Left renal pelvis (tissue), 4 donors: ENCODE measurements around the gene TM4SF20. TPM values are rescaled to one million over a fixed set of nuclear protein-coding genes. Genes with fewer than 3 reads are reported as not detected.
"Not testable (repeated sequence)": the region's sequence is repeated elsewhere in the genome, so short reads cannot be mapped to it uniquely, and the experiment has no call there.

Experiments
- DNase-seq, 4 donors: peaks; one replicate each; pipeline ENCODE4 v3.0.0-alpha.2; 2013; ENCODE audit warnings: low read depth in 4 of 4, low spot score in 3 of 4
- polyA plus RNA-seq, 4 donors: library from polyadenylated mRNA; unstranded; fragments of 120-200 nt; gene quantifications; one replicate each; pipeline ENCODE4 v1.2.1, GENCODE V29; 2013; ENCODE audit not compliant: insufficient read length in 4 of 4

Gene TM4SF20
- polyA plus RNA-seq, 4 donors = 0.05 to 0.21 (median 0.12) TPM

DNA sequence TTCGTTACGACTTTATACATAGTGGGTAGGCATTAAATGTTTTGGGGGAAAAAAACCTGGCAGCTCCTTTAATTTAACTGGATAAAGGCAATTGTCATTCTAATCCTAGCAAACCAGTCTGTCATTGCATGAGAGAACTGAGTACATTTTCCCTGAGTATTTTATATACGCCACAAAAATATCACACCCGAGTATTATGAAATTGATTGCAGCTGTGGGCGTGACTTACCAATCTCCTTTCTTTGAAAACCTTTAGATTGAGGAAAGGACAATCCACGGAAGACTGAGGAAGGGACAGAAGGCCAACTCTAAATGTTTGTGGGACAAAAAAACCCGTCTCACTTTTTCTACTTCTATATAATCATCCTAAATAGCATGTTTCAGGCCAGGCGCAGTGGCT lies 9.0 kb downstream of the TM4SF20 start:
- DNase-seq = no peak

DNA sequence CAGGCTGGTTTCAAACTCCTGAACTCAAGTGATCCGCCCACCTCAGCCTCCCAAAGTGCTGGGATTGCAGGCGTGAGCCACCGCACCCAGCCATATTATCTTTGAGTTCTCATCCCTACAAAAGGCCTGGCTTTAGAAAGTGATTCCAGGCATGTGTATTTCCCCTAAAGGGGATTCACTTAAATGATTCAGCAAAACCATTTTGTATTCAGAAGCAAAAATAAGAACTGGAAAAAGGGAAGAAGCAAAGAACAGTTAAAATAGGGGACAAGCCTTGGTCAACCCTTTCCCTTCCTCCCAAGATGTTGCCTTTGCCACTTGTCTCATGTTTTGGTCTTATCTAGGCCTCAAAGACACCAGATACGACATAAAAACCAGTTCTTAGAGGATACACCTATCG lies 10.5 kb downstream of the TM4SF20 start:
- no peak for DNase-seq

DNA sequence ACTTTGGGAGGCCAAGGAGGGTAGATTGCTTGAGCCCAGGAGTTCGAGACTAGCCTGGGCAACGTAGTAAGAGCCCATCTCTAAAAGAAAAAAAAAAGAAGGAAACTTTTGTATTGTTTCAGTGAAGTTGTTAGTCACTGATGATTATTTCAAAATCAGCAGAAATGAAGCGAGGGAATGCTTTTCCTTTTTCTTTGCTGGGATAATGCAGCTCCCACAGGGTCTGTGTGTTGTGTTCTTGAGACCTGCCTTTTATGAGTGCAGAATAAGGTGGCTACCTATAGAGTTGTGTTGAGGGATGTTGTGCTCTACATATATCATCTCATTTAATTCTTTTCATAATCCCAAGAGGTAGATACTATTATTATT lies 11.7 kb downstream of the TM4SF20 start:
- no peak for DNase-seq

DNA sequence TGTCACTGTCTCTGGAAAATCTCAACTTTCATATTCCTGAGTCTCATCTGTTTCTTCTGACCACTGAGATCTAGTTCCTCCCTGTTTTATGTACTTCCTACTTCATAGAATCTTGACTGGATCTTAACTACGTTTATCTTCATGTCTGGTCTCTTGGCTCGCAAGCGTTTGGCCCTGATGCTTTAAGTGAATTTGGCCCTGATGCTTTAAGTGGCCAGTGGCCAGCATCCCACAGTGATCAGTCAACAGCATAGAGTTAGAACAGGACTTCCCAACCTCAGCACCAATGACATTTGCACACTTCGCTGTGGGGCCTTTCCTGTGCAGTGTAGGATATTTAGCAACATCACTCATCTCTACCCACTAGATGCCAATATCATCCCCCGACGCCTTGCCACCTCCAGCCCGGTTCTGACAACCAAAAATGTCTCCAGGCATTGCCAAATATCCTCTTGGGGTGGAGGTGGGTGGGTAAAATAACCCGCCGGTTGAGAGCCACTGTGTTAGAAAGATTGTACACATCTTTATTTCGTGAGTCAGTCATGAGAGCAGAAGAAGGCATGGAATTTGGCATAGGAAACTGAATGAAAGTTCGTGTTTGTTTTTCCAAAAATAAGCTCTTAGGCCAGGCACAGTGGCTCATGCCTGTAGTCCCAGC lies 12.2 kb downstream of the TM4SF20 start:
- no peak for DNase-seq

DNA sequence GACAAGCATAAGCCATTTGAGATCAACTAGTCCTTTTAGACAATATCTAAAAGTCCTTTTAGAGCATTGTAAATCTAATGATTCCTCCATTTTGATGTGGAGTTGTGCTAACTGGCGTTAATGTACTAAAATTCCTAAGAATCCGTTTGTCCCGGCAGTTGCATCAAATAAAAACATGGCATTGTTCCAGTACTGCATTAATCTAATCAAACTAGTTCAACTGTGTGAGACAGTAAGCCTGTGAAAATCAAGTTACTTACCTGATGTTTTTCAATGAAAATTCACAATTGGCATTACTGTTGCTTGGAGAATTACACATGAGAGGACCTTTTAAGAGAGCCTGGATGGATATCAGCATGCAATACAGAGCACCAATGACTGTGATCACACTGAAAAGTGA lies 13.3 kb downstream of the TM4SF20 start:
- DNase-seq = no peak

DNA sequence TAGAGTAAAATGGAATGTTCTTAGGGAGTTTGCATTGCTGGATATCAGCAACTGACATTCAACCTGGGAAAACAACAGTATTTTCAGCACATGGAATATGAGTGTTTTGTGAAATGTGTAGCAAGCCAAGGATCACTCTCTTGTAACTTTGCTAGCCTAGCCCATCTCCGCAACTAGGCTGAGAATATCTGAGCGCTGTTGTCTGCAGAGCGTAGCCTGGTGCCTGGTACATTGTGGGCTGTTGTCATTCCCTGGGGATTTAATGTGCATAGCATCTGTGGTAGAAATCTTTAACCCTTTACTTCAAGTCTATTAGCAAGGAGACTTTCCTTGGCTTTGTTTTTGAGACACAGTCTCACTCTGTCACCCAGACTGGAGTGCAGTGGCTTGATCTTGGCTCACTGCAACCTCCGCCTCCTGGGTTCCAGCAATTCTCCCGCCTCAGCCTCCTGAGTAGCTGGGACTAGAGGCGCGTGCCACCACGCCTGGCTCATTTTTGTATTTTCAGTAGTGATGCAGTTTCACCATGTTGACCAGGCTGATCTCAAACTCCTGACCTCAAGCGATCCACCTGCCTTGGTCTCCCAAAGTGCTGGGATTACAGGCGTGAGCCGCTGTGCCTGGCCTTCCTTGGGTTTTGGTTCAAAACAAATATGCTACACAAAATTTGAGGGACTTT lies 14.4 kb downstream of the TM4SF20 start:
- DNase-seq = not testable (repeated sequence)

DNA sequence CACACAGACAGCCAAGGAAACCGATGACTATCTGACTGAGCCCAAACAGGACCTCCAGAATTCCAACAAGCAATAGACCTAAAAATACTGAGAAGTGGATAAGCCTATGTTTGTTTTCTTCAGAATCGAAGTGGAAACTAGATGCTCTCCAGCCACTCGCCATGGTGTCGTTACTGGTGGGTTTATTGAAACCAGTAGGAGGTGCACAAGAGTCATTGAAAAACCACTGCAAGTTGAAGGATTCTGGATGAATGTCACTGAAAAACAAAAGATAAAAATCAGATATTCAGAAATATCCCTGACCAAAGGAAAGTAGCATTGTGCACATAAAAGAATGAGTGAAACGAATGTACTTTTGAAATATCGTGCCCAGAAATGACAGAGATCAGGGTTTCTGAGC lies 15.3 kb downstream of the TM4SF20 start:
- DNase-seq = no peak

DNA sequence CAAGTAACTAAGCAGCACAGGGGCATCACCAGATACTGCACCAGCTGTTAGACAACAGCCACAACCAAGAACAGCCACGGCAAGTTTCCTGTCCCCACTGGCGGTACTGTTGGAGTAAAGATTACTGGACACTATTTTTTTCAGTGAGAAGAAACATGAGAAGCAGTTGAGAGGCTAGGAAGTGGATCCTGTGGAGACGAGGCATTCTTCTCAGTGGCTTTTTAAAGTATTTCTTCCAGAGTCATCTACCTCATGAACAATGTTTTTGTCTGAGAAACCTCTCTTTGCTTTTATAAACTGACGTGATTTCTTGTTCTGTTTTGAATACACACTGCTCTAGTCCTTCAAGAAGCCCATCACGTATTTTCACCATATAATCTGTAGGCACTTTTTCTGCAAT lies 18.8 kb downstream of the TM4SF20 start:
- no peak for DNase-seq

DNA sequence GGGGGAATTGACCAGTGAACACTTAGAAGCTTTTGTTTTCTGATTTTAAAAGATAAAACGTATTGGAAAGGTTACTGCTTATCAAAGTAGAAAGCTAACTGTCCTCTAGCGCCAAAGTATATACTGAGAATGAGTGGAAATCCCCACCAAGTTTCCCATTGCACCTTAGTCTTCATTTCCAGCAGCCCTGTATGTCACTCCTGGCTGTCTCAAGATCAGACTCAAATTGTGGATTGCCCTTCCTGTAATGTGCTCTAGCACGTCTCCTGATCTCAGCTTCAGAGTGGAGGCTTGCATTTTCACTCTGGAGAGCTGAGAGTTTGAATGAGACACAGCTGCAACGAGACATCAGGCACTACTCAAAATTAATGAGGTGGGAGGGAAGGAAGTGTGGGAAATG lies 27.5 kb downstream of the TM4SF20 start:
- DNase-seq = no peak

DNA sequence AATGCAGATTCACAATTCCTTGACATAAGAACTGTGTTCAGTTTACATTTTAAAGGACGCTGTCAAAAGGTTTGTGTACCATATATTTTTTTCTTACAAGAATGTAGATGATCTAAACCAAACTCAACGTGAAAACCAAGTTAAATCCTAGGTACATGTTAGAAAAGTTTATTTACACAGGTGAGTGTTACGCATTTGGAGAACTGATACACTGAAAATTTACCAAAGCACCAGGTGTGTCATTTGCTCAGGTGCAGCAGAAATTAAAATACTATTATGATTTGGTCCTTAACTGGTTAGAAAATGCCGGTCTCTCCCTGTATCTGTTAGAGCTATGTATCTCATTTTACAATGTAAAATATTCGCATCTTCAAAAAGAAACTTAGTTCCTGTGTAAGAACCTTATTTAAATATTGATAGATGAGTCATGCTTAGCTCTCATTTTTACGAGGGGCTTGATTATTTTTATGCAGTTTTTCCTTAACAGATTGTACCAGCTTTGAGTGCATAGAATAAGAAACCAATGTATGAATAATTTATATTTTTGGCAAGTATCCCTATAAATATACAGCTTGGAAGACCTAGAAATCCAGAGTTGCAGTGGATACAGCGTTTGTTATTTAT lies 29.0 kb downstream of the TM4SF20 start:
- DNase-seq = no peak

DNA sequence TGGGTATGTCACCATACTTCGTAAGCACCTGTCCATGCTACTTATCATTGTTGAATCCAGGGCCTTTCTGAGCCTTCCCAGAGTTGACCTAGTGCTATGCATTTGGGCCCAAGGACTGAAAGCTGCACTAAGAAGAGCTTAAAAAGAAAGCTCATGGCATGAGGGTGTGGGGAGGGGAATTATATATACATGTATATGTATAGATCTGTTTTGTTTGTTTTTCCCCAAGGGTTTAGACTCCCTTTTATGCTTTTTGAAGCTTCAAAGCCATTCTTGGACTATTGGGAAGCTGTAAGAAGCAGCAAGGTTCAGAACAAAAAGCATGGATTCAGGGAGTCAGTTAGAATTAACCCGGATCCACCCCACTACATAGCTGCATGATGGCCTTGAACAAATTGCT lies 30.8 kb downstream of the TM4SF20 start:
- no peak for DNase-seq

DNA sequence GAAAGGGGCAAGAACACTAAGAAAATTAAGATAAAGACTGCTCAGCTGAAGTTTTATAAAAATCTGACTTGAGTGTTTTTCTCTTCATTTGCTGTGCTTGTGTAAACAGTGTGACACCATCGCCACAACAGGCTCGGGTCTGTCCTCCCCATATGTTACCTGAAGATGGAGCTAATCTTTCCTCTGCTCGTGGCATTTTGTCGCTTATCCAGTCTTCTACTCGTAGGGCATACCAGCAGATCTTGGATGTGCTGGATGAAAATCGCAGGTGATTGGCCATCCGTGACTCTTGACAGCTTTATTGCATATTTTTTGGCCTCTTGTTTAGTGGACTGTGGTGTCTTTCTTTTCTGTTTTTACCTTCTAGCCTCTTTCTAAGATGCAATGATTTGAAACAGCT lies 32.0 kb downstream of the TM4SF20 start:
- no peak for DNase-seq

DNA sequence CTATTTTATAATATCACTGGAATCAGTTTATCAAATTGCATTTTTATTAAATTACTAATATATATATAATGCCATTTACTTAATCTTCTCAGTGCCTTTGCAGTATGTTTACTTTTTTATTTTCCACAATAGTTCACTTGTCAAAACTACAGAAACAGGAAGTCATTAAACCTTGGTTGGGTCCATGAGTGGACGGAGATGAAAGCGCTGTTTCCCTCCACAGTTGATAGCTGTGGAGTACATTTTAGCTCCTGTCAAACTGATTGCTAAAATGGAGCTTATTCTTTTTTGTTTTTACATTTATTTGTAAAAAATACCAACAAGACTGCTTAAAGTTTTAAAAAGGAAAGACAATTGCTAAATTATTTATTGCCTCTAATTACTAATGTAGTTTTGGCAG lies 34.9 kb downstream of the TM4SF20 start:
- no peak for DNase-seq

DNA sequence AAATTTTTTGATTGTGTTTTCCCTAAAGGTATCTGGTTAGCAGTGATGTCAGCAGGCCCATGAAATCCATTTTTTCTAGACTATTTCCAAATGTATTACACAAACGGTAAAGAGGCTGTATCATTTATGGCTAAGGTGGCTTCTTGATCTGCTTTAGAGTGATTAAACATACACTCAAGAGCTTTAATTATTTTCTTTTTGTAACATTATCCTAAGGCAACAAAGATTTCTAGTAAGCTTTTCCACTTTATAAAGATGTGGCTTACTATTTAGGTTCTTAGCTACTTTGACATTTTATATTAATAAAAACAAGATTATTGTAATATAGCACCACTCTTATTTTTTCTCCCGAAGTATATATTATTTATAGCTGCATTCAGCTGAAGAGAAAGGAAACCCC lies 37.6 kb downstream of the TM4SF20 start:
- DNase-seq = no peak

DNA sequence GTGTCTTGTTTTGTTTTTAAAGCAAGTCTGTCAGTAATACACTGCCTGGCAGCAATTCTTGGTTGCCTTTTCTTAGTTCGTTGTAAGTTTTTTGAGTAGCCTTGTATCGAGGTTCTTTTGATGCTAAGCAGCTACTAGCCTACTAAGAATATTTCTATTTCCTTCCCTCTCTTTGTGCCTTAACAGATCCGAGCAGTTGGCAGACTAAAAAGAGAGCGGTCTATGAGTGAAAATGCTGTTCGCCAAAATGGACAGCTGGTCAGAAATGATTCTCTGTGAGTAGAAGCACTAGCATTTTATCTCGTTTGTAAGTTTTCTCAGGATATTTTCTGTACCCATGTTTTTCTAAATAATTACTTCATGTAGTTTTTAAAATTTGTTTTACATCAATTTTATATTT lies 39.0 kb downstream of the TM4SF20 start:
- DNase-seq = no peak

DNA sequence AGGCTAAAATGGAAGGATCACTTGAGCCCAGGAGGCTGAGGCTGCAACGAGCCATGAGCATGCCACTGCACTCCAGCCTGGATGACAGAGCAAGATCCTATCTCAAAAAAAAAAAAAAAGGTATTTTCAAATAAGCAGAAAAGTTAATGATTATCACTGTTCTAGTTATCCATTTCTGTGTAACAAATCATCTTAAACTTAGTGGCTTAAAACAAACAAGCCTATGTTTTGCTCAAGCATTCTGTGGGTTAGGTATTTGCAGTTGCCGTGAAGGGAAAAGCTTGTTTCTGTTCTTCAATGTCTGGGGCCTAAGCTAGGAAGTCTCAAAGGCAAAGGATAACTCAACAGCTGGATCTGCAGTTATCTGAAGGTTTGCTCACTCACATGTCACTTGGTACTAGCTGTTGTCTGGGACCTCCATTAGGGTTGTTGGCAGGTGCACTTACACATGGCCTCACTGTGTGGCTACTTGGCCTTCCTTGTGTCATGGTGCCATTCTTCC lies 40.0 kb downstream of the TM4SF20 start:
- no peak for DNase-seq

DNA sequence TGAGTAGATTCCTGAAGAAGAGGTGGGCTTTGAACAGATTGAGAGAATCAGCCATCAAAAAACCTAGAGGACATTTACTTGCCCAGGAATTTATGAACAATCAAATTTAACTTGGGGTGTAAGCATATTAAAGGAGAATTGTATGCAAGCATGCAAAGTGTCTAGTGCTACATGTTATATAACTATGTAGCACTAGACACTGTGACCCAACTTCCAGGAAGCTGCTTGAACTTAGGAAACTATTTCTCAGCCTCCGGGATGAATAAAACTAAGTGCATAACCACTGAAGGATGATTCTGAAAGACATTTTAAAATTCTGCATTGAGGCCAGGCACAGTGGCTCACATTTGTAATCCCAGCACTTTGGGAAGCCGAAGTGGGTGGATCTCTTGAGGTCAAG lies 41.7 kb downstream of the TM4SF20 start:
- DNase-seq = no peak

DNA sequence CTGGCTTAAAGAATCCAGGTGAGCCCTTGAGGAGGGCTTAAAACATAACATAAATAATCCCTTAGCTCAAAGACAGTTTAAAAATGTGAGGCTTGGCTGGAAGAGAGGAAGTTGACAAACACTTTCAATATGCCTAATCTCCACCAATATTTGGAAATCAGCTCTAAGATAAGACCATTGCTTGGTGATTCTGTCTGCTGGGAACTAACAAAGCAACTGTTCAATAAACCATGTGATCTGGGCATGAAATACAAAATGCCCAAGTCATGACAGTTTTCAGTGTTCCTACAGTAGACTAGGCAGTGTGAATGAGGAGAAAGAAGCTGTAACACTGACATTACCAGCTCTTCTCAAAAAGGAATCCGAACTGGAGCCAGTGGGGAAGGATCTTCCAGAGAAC lies 43.4 kb downstream of the TM4SF20 start:
- no peak for DNase-seq

DNA sequence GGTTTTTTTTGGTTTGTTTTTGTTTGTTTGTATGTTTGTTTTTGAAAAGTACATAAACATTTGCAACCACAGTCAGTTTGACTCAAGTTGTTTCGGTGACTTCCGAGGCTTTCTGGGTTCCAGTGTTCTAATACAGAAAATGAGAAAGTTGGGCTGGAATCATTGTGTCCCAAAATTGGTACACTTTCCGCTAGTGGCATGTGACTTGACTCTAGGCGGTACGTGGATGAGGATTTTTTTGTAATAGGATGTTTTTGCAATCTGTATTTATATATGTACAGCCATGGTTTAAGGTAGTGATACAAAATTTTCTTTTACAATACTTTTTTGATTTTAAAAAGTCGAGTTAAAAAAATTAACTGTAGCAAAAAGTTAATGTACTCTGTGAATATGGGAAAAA lies 52.3 kb downstream of the TM4SF20 start:
- DNase-seq = no peak

DNA sequence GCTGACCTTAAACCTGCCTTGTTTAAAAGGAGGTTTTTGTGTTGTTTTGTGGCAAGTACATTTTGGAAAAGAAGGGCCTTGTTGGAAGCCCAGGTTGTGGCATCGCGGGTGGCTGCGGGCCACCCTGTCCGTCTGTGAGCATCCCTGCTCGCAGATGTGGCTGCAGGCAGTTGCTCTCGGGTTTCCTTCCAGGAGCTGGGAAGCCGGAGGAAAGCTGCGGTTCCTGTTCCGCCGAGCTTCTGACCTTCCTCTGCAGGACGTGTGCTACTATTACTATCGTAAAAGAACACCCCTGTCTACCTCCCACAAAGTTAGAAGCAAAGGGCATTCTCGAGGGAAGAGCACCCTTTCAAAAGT lies 53.3 kb downstream of the TM4SF20 start:
- peak in 1 of 4 donors; percentile 19 for DNase-seq

DNA sequence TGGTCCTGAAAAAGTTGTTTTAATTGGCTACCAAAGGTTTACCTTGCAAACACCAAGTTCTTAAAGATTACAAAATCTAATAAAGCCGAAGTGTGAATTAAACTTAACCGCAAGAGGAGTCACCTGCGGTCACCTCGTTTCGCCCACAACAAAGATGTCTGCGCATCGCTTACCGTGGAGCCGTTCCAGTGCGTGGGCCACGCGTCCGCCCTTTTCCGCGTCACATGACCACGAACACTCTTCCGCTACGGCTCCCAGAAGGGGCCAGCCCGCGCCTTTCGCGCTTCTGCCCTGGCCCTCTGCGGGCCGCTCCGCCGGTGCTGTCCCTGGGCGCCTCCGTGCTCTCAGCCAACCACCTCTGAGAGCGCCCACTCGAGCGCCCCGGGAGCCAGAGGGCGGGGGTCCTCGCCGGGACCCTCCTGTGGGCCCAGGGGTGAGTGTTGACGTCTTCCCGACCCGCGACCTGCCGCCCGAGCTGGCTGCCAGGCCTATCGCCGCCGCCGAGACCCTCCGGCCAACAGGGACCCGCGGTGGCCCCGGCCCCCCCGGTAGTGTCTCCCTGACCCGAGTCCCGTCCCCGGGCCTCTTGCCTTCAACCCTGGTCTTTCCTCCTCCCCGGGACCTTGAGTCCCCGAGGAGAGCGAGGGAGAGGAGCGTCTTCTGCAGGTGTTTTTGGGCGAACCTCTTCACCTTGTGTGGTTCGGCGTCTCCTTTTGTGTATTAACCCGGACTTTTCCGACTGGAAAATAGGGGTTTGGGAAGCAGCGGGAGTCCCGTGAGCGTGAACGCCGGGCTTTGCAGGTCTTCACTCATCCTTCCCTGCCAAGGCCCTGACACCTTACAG lies 53.9 kb downstream of the TM4SF20 start, which contains the start of gene MFF:
TSS of gene MFF (plus strand) at position 257 of the 844 bp plus-strand sequence. CDS start 5,415 bp downstream, outside the sequence.
- DNase-seq = peak; percentile 83 to 91 (median 87)
